Measurements from ENCODE around the gene GJC2.
"Not testable (repeated sequence)": the region's sequence is repeated elsewhere in the genome, so short reads cannot be mapped to it uniquely, and the experiment has no call there.

Gene GJC2

DNA sequence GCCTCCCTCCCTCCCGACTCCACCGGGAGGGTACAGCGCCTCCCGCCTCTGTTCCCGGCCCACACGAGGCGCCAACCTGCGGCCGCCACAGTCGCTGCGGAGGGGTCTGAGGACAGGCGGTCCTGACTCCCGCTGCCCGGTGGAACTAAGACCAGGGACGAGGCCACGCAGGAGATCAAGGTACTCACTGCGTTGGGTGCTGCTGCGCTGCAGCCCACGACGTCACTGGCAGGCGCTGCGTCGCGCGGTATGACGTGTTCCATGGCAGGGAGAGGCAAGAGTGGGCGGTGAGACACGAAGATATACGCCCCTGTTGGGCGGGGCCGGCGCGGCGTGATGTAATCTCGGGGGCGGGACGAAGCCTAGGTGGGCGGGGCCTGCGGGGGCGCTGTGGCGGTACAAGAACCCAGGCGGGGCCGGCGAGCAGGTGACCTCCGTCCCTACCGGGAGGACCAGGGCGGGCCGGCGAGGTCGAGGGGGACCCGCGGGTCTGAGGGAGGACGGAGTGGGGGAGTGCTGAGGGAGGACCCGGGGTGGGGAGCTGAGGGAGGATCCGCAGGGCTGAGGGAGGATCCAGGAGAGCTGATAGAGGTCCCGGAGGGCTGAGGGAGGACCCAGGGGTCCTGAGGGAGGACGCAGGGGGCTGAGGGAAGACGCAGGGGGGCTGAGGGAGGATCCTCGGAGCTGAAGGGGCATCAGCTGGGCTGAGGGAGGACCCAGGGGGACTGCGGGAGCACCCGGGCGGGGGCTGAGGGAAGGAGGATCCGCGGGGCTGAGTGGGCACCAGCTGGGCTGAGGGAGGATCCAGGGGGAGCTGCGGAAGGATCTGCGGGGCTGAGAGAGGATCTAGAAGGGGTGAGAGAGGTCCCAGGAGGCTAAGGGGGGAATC lies 40.4 kb upstream of the GJC2 start, which contains the start of gene MRPL55:
MRPL55 (minus strand) TSS at position 227 of the 889 bp plus-strand sequence. CDS start 1,039 bp downstream, outside the sequence.
- TF ChIP-seq, protein P1, sequence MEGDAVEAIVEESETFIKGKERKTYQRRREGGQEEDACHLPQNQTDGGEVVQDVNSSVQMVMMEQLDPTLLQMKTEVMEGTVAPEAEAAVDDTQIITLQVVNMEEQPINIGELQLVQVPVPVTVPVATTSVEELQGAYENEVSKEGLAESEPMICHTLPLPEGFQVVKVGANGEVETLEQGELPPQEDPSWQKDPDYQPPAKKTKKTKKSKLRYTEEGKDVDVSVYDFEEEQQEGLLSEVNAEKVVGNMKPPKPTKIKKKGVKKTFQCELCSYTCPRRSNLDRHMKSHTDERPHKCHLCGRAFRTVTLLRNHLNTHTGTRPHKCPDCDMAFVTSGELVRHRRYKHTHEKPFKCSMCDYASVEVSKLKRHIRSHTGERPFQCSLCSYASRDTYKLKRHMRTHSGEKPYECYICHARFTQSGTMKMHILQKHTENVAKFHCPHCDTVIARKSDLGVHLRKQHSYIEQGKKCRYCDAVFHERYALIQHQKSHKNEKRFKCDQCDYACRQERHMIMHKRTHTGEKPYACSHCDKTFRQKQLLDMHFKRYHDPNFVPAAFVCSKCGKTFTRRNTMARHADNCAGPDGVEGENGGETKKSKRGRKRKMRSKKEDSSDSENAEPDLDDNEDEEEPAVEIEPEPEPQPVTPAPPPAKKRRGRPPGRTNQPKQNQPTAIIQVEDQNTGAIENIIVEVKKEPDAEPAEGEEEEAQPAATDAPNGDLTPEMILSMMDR (IDR thresholded peaks at IDR 0.05; ENCODE audit: low read depth, low read length), result no peak; the same call in 1 of the 2 replicates
- DNase-seq (ENCODE audit: extremely low read depth, low read depth), result peak; percentile 85

GRCh38 chr1:228109962-228110488 lies 39.7 kb upstream of the GJC2 start:
- TF ChIP-seq, protein P1 (IDR thresholded peaks at IDR 0.05; ENCODE audit: low read depth, low read length), result no peak
- no peak for DNase-seq (ENCODE audit: extremely low read depth, low read depth)

GRCh38 chr1:228110556-228110955 lies 39.2 kb upstream of the GJC2 start:
- TF ChIP-seq, protein P1 (IDR thresholded peaks at IDR 0.05; ENCODE audit: low read depth, low read length), result no peak
- DNase-seq (ENCODE audit: extremely low read depth, low read depth), result no peak

- not testable (repeated sequence) for DNase-seq (ENCODE audit: extremely low read depth, low read depth)
Measured at GRCh38 chr1:228111315-228111714, 38.4 kb upstream of the GJC2 start.

DNA sequence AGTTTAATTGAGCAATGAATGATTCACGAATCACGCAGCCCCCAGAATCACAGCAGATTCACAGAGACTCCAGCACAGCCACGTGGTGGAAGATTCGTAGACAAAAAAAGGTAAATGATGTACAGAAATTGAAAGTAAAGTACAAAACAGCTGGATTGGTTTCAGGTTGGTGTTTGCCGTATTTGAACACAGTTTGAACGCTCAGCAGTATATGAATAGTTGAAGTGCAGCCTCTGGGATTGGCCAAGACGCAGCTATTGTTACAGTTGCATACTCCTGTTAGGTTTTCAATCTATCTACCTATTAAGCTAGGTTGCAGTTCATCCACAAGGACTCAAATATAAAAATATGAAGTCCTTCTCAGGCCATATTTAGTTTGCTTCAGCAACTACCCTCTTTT lies 37.6 kb upstream of the GJC2 start:
- TF ChIP-seq, protein P1 (IDR thresholded peaks at IDR 0.05; ENCODE audit: low read depth, low read length), result no peak
- no peak for DNase-seq (ENCODE audit: extremely low read depth, low read depth)

DNA sequence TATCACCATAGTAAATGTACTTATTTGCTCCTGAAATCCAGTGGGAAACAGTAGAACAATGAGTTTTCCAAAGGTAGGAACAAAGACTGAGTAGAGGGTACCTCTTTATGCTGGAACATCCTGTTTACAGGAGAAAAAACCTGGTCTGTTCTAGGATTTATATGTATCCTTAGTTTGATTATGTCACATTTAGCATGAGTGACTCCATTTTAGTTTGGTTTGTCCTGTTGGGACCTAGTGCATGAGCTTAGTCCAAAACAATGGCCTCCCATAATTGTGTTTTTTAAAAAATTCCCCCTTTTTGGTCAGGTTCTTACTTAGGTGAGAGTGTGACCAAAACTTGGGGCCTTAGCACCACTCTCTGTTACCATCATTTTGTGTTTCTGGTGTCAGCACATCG lies 37.1 kb upstream of the GJC2 start:
- DNase-seq (ENCODE audit: extremely low read depth, low read depth), result no peak
- TF ChIP-seq, protein P1 (IDR thresholded peaks at IDR 0.05; ENCODE audit: low read depth, low read length), result no peak

DNA sequence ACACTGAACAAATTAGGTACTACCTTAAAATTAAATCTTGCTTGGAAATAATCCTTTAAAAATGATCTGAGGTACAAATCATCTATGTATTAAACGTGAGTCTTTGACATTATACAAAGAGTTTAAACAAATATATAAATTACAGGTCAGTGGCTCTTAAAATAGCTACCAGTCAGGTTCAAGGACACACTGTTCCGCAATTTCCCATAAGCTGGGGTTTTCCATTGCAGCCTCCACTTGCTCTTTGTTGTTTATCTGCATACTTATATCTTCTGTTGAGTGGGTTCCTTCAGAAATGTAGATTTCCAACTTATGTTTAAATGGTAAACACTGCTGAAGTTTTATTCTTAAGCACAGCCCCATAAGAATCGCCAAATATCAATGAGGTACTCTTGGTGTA lies 34.9 kb upstream of the GJC2 start:
- no peak for DNase-seq (ENCODE audit: extremely low read depth, low read depth)
- TF ChIP-seq, protein P1 (IDR thresholded peaks at IDR 0.05; ENCODE audit: low read depth, low read length), result no peak

Data from AG09319 (cell line).